ENCODE results near the gene KLHL29.

GRCh38 chr2:23460993-23461392 is 76.0 kb downstream of the KLHL29 start:
- TF ChIP-seq YY1 (IDR thresholded peaks at IDR 0.05; ENCODE audit: extremely low read depth, insufficient replicate concordance, low read depth, low read length) (no peak), CTCF (IDR thresholded peaks at IDR 0.05 in 2 of 3, conservative IDR thresholded peaks at IDR 0.05 in 1 of 3; ENCODE audit: borderline replicate concordance in 1 of 3, insufficient read depth in 1 of 3, low read depth in 2 of 3, low read length in 2 of 3) (no peak), CBX3 (IDR thresholded peaks at IDR 0.05; ENCODE audit: low read depth) (no peak), POLR2AphosphoS5 (IDR thresholded peaks at IDR 0.05; ENCODE audit: low read depth, low read length) (no peak), RAD21 (IDR thresholded peaks at IDR 0.05; ENCODE audit: low read depth) (no peak), SP1 (IDR thresholded peaks at IDR 0.05; ENCODE audit: low read depth) (no peak), ATF3 (IDR thresholded peaks at IDR 0.05) (no peak), MAX (IDR thresholded peaks at IDR 0.05) (no peak), EZH2 (IDR thresholded peaks at IDR 0.05) (no peak), POLR2A (IDR thresholded peaks at IDR 0.05; ENCODE audit: borderline replicate concordance, extremely low read depth, insufficient read depth, insufficient read length) (no peak), JUND (IDR thresholded peaks at IDR 0.05) (no peak), SRF (IDR thresholded peaks at IDR 0.05; ENCODE audit: low read depth) (no peak), ZNF274 (IDR thresholded peaks at IDR 0.05; ENCODE audit: low read depth, low read length) (no peak)
